ENCODE data around the gene NCOA7. TPM values are rescaled to one million over a fixed set of nuclear protein-coding genes. Genes with fewer than 3 reads are reported as not detected.
"Not testable (repeated sequence)": the region's sequence is repeated elsewhere in the genome, so short reads cannot be mapped to it uniquely, and the experiment has no call there.

The NCOA7 gene
- total RNA-seq, 3 donors from 2014 or later = 62.6 to 94.7 (median 82.4) TPM

DNA sequence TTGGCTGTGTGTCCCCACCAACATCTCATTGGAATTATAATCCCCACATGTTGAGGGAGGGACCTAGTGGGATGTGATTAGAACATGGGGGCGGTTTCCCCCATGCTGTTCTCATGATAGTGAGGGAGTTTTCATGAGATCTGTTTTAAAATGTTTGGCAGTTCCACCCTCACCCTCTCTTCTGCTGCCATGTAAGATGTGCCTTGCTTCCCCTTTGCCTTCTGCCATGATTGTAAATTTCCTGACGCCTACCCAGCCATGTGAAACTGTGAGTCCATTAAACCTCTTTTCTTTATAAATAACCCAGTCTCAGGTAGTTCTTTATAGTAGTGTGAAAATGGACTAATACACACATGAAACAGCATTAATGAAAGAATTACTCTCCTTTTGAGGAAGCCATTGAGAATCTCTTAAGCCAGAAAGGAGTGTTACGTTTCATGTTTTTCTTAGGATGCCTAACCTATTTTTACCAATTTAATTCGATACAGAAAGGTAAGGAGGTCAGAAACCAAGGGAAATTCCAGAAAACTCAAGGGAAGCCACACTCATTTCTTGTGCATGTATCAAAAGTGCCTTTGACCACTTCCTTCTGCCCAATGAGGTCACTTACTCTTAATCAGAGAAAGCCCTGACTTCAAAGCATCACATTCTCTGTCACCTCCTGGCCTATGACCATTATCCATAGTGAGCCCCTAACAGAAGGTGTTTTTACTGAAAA, 141.1 kb downstream of the NCOA7 start:
- intact Hi-C loops (cut with DNase I; ENCODE audit: low total_unique reads) = no loop called here
- TF ChIP-seq, protein P1, sequence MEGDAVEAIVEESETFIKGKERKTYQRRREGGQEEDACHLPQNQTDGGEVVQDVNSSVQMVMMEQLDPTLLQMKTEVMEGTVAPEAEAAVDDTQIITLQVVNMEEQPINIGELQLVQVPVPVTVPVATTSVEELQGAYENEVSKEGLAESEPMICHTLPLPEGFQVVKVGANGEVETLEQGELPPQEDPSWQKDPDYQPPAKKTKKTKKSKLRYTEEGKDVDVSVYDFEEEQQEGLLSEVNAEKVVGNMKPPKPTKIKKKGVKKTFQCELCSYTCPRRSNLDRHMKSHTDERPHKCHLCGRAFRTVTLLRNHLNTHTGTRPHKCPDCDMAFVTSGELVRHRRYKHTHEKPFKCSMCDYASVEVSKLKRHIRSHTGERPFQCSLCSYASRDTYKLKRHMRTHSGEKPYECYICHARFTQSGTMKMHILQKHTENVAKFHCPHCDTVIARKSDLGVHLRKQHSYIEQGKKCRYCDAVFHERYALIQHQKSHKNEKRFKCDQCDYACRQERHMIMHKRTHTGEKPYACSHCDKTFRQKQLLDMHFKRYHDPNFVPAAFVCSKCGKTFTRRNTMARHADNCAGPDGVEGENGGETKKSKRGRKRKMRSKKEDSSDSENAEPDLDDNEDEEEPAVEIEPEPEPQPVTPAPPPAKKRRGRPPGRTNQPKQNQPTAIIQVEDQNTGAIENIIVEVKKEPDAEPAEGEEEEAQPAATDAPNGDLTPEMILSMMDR (IDR thresholded peaks at IDR 0.05) = no peak
- no peak for TF ChIP-seq POLR2AphosphoS5 (IDR thresholded peaks at IDR 0.05)
- no peak for TF ChIP-seq POLR2A (IDR thresholded peaks at IDR 0.05)

GRCh38 chr6:125932451-125932795, 141.7 kb downstream of the NCOA7 start:
- peaks cover 3% of the 10 kb centered on the region for H3K36me3 ChIP-seq
- no peak for DNase-seq (ENCODE audit: low spot score in 2 of 2)
- no peaks in the 10 kb centered on the region for H3K27me3 ChIP-seq
- no peak overlapping the region for H3K4me3 ChIP-seq
- H3K4me1 ChIP-seq = no peaks in the 10 kb centered on the region
- no peaks in the 10 kb centered on the region for H3K9me3 ChIP-seq
- intact Hi-C loops (cut with DNase I; ENCODE audit: low total_unique reads) = no loop called here
- TF ChIP-seq, protein P1 (IDR thresholded peaks at IDR 0.05) = no peak
- TF ChIP-seq POLR2AphosphoS5 (IDR thresholded peaks at IDR 0.05) = no peak
- TF ChIP-seq POLR2A (IDR thresholded peaks at IDR 0.05) = no peak
- no peak overlapping the region for H3K27ac ChIP-seq

More for the DNA sequence above, 141.1 kb downstream of the NCOA7 start:
- Histone ChIP-seq H3K36me3 (peaks cover 3% of the 10 kb centered on the region), H3K27me3 (no peaks in the 10 kb centered on the region), H3K9me3 (no peaks in the 10 kb centered on the region), H3K4me1 (no peaks in the 10 kb centered on the region), H3K27ac (no peak overlapping the region), H3K4me3 (no peak overlapping the region)
- DNase-seq (ENCODE audit: low spot score in 2 of 2) = no peak

DNA sequence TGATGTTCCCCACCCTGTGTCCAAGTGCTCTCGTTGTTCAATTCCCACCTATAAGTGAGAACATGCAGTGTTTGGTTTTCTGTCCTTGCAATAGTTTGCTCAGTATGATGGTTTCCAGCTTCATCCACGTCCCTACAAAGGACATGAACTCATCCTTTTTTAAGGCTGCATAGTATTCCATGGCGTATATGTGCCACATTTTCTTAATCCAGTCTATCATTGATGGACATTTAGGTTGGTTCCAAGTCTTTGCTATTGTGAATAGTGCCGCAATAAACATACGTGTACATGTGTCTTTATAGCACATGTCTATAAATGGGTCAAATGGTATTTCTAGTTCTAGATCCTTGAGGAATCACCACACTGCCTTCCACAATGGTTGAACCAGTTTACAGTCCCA, 144.8 kb downstream of the NCOA7 start:
- H3K4me3 ChIP-seq; H3K27ac ChIP-seq; DNase-seq (ENCODE audit: low spot score in 2 of 2); H3K9me3 ChIP-seq; H3K36me3 ChIP-seq; intact Hi-C loops (cut with DNase I; ENCODE audit: low total_unique reads); H3K27me3 ChIP-seq; H3K4me1 ChIP-seq: not testable (repeated sequence)

DNA sequence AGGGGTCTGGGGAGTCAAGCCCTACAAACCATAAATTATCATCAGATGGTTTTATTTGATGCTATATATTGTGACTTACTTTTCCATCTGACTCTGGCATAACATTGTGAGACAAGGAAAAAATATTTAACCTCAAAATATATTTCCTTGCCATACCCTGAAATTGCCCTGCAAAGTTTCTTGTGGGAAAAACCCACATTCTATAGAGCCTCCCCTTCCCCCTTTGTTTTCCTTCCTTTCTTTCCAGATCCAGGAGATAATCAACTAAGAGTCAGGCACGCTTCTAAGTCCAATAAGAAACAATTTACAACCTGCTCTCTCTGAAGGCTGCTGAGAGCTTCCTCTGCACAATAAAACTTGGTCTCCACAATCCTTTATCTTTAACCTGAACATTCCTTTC, 148.3 kb downstream of the NCOA7 start:
- TF ChIP-seq, protein P1 (IDR thresholded peaks at IDR 0.05) = no peak
- TF ChIP-seq POLR2AphosphoS5 (IDR thresholded peaks at IDR 0.05) = no peak
- TF ChIP-seq POLR2A (IDR thresholded peaks at IDR 0.05) = no peak
- no peaks in the 10 kb centered on the region for H3K27me3 ChIP-seq
- H3K4me1 ChIP-seq = no peaks in the 10 kb centered on the region
- H3K9me3 ChIP-seq = no peaks in the 10 kb centered on the region
- no peak overlapping the region for H3K4me3 ChIP-seq
- intact Hi-C loops (cut with DNase I; ENCODE audit: low total_unique reads) = no loop called here
- DNase-seq (ENCODE audit: low spot score in 2 of 2) = no peak
- no peak overlapping the region for H3K27ac ChIP-seq
- no peaks in the 10 kb centered on the region for H3K36me3 ChIP-seq

GRCh38 chr6:125939791-125940190, 149.0 kb downstream of the NCOA7 start:
- H3K4me1 ChIP-seq = no peaks in the 10 kb centered on the region
- no peak for DNase-seq (ENCODE audit: low spot score in 2 of 2)
- no peaks in the 10 kb centered on the region for H3K36me3 ChIP-seq
- no peaks in the 10 kb centered on the region for H3K9me3 ChIP-seq
- no peak for TF ChIP-seq POLR2AphosphoS5 (IDR thresholded peaks at IDR 0.05)
- TF ChIP-seq POLR2A (IDR thresholded peaks at IDR 0.05) = no peak
- intact Hi-C loops (cut with DNase I; ENCODE audit: low total_unique reads) = no loop called here
- no peaks in the 10 kb centered on the region for H3K27me3 ChIP-seq
- peak overlapping the region in 1 of 2 donors; percentile 61 for H3K27ac ChIP-seq
- H3K4me3 ChIP-seq = no peak overlapping the region

- no peak for DNase-seq (ENCODE audit: low spot score in 2 of 2)
- intact Hi-C loops (cut with DNase I; ENCODE audit: low total_unique reads) = no loop called here
- peak overlapping the region; percentile 52 to 61 for H3K27ac ChIP-seq
- H3K36me3 ChIP-seq = no peaks in the 10 kb centered on the region
- H3K27me3 ChIP-seq = no peaks in the 10 kb centered on the region
- TF ChIP-seq POLR2AphosphoS5 (IDR thresholded peaks at IDR 0.05) (no peak), POLR2A (IDR thresholded peaks at IDR 0.05) (no peak)
- TF ChIP-seq, protein P1 (IDR thresholded peaks at IDR 0.05) = no peak
- H3K4me1 ChIP-seq = no peaks in the 10 kb centered on the region
- no peaks in the 10 kb centered on the region for H3K9me3 ChIP-seq
- H3K4me3 ChIP-seq = no peak overlapping the region
These were observed 149.7 kb downstream of the NCOA7 start for GRCh38 chr6:125940247-125941041.
